Left renal pelvis (tissue), 4 donors: ENCODE measurements around the gene BZW1. TPM values are rescaled to one million over a fixed set of nuclear protein-coding genes. Genes with fewer than 3 reads are reported as not detected.
A peak's percentile ranks its signal among the peaks of the same experiment; 100 is the strongest.

Experiments used
- DNase-seq, 4 donors: peaks; one replicate each; pipeline ENCODE4 v3.0.0-alpha.2; 2013; ENCODE audit warnings: low read depth in 4 of 4, low spot score in 3 of 4
- polyA plus RNA-seq, 4 donors: library from polyadenylated mRNA; unstranded; fragments of 120-200 nt; gene quantifications; one replicate each; pipeline ENCODE4 v1.2.1, GENCODE V29; 2013; ENCODE audit not compliant: insufficient read length in 4 of 4

Gene BZW1
- polyA plus RNA-seq, 4 donors, result 223 to 287 (median 254) TPM

- no peak for DNase-seq
These were observed 17.0 kb downstream of the BZW1 start for GRCh38 chr2:200828572-200829257.

GRCh38 chr2:200829258-200829655 lies 17.5 kb downstream of the BZW1 start:
- no peak for DNase-seq

- no peak for DNase-seq
These were observed 23.0 kb downstream of the BZW1 start for GRCh38 chr2:200834701-200835100.

GRCh38 chr2:200839513-200839912 lies 27.8 kb downstream of the BZW1 start:
- DNase-seq, result no peak

- DNase-seq, result no peak
These were observed 32.6 kb downstream of the BZW1 start for GRCh38 chr2:200843993-200844948.

- DNase-seq, result no peak
These were observed 33.5 kb downstream of the BZW1 start for GRCh38 chr2:200845194-200845593.

- no peak for DNase-seq
These were observed 34.1 kb downstream of the BZW1 start for GRCh38 chr2:200845669-200846325.

- DNase-seq, result no peak
These were observed 35.6 kb downstream of the BZW1 start for GRCh38 chr2:200847269-200847668.

- DNase-seq, result no peak
These were observed 36.2 kb downstream of the BZW1 start for GRCh38 chr2:200847939-200848338.

- no peak for DNase-seq
These were observed 39.0 kb downstream of the BZW1 start for GRCh38 chr2:200850512-200851256.

- no peak for DNase-seq
These were observed 39.9 kb downstream of the BZW1 start for GRCh38 chr2:200851398-200852248.

- no peak for DNase-seq
These were observed 40.9 kb downstream of the BZW1 start for GRCh38 chr2:200852605-200853004.

GRCh38 chr2:200856806-200857205 lies 45.1 kb downstream of the BZW1 start:
- no peak for DNase-seq

- DNase-seq, result no peak
These were observed 48.5 kb downstream of the BZW1 start for GRCh38 chr2:200860092-200860795.

- DNase-seq, result no peak
These were observed 50.0 kb downstream of the BZW1 start for GRCh38 chr2:200861617-200862155.

GRCh38 chr2:200862532-200863000 lies 50.9 kb downstream of the BZW1 start:
- no peak for DNase-seq

- no peak for DNase-seq
These were observed 52.1 kb downstream of the BZW1 start for GRCh38 chr2:200863782-200864175.

GRCh38 chr2:200864176-200865034 lies 52.7 kb downstream of the BZW1 start, which contains the start of gene CLK1:
TSS of gene CLK1 (minus strand) at chr2:200864658. CDS start at chr2:200861862, 2,796 bp downstream.
- DNase-seq, result peak; percentile 90 to 93 (median 92)
